Measurements from ENCODE around the gene PRAMEF33. TPM values are rescaled to one million over a fixed set of nuclear protein-coding genes. Genes with fewer than 3 reads are reported as not detected.

PRAMEF33 gene
- total RNA-seq (2022; extraction: Qiagen RNA extraction), result not detected in 5 replicates

GRCh38 chr1:13303239-13303638 lies at the start of gene PRAMEF33:
PRAMEF33 (plus strand) TSS chr1:13303539; CDS start chr1:13305955, 2,416 bp downstream.

GRCh38 chr1:13253898-13254297 lies 49.4 kb upstream of the PRAMEF33 start, which contains the start of gene PRAMEF5:
PRAMEF5 (plus strand) TSS chr1:13254198; CDS start chr1:13259269, 5,071 bp downstream.

DNA sequence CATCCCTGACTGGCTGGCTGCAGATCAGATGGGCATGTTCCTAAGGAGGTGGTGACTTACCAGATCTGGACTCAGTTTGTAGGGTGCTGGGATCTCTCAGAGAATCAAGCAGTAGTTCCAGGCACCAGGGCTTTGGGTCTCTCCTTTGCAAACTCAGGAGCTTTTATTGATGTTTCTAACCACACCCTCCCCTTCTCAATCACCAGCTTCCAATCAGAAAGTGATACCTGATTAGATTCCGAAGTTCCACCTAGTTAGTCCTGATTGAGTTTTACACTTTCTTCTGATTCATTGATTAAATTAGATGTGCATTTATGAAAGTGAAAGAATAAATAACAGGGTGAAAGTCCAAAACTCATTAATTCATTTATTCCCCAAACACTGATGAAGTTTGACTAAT lies 18.3 kb upstream of the PRAMEF33 start, which contains the start of gene PRAMEF8:
Gene PRAMEF8 (minus strand): TSS at position 101 of the 400 bp plus-strand sequence. CDS start 1,046 bp downstream, outside the sequence.

DNA sequence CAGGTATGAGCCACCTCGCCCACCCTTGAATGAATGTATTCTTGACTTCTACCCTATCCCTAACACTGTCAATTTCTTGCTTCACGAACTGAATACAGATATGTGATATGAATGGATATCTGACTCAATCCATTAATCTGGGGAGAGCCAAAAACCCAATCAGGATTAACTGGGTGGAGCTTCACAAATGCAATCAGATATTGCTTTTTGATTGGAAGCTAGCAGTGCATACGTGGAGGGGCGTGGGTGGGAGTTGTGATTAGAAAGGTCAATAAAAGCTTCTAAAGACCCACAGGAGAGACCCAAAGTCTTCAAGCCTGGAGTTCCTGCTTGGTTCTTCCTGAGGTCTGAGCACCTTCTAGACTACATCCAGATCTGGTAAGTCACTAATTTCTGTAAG lies 11.9 kb downstream of the PRAMEF33 start, which contains the start of gene PRAMEF15:
Gene PRAMEF15 (plus strand): TSS at position 301 of the 400 bp plus-strand sequence. CDS start 2,827 bp downstream, outside the sequence.

GRCh38 chr1:13347034-13347433 lies 43.7 kb downstream of the PRAMEF33 start, which contains the start of gene PRAMEF14:
PRAMEF14 (minus strand) TSS chr1:13347134; CDS start chr1:13345314, 1,820 bp downstream.

Other genes starting within 250 kb of the PRAMEF33 start
- not detected in 5 replicates for gene PRAMEF27, start 247.0 kb upstream of the PRAMEF33 start, total RNA-seq (2022; extraction: Qiagen RNA extraction)
- gene HNRNPCL3, start 242.8 kb upstream of the PRAMEF33 start, total RNA-seq (2022; extraction: Qiagen RNA extraction), result not detected in 5 replicates
- not detected in 5 replicates for gene PRAMEF25, start 232.8 kb upstream of the PRAMEF33 start, total RNA-seq (2022; extraction: Qiagen RNA extraction)
- gene HNRNPCL2, start 186.7 kb upstream of the PRAMEF33 start, total RNA-seq (2022; extraction: Qiagen RNA extraction), result not detected in 5 replicates
- not detected in 5 replicates for gene PRAMEF26, start 147.5 kb upstream of the PRAMEF33 start, total RNA-seq (2022; extraction: Qiagen RNA extraction)
- not detected in 5 replicates for gene HNRNPCL4, start 137.9 kb upstream of the PRAMEF33 start, total RNA-seq (2022; extraction: Qiagen RNA extraction)
- not detected in 5 replicates for gene PRAMEF9, start 131.7 kb upstream of the PRAMEF33 start, total RNA-seq (2022; extraction: Qiagen RNA extraction)
- gene PRAMEF13, start 102.1 kb upstream of the PRAMEF33 start, total RNA-seq (2022; extraction: Qiagen RNA extraction), result not detected in 5 replicates
- gene PRAMEF18, start 77.4 kb upstream of the PRAMEF33 start, total RNA-seq (2022; extraction: Qiagen RNA extraction), result not detected in 5 replicates
- gene PRAMEF5, start 49.3 kb upstream of the PRAMEF33 start, total RNA-seq (2022; extraction: Qiagen RNA extraction), result not detected in 5 replicates
- not detected in 5 replicates for gene PRAMEF8, start 18.4 kb upstream of the PRAMEF33 start, total RNA-seq (2022; extraction: Qiagen RNA extraction)
- gene PRAMEF15, start 12.0 kb downstream of the PRAMEF33 start, total RNA-seq (2022; extraction: Qiagen RNA extraction), result not detected in 5 replicates
- not detected in 5 replicates for gene PRAMEF14, start 43.6 kb downstream of the PRAMEF33 start, total RNA-seq (2022; extraction: Qiagen RNA extraction)
- gene PRAMEF19, start 68.4 kb downstream of the PRAMEF33 start, total RNA-seq (2022; extraction: Qiagen RNA extraction), result not detected in 5 replicates
- gene PRAMEF17, start 86.1 kb downstream of the PRAMEF33 start, total RNA-seq (2022; extraction: Qiagen RNA extraction), result not detected in 5 replicates
- not detected in 5 replicates for gene PRAMEF20, start 106.9 kb downstream of the PRAMEF33 start, total RNA-seq (2022; extraction: Qiagen RNA extraction)
- gene LRRC38, start 210.5 kb downstream of the PRAMEF33 start, total RNA-seq (2022; extraction: Qiagen RNA extraction), result 0.04 TPM in 1 of 5 replicates, not detected in the others

All from A549 treated with CORT108297 at 1 μM for 4 hours (cell line).